Activated effector memory CD4-positive, alpha-beta T cell treated with Interleukin-2 at 50 U/mL for 16 hours (primary cell): ENCODE data around the gene MAST3.

Experiments
- DNase-seq: peaks from one replicate; pipeline ENCODE4 v3.0.0-alpha.2; 2020

MAST3 gene

GRCh38 chr19:18193388-18194180 lies 96.0 kb downstream of the MAST3 start:
- DNase-seq, result no peak

- DNase-seq, result no peak
Observed at GRCh38 chr19:18194181-18194530, 96.6 kb downstream of the MAST3 start.

DNA sequence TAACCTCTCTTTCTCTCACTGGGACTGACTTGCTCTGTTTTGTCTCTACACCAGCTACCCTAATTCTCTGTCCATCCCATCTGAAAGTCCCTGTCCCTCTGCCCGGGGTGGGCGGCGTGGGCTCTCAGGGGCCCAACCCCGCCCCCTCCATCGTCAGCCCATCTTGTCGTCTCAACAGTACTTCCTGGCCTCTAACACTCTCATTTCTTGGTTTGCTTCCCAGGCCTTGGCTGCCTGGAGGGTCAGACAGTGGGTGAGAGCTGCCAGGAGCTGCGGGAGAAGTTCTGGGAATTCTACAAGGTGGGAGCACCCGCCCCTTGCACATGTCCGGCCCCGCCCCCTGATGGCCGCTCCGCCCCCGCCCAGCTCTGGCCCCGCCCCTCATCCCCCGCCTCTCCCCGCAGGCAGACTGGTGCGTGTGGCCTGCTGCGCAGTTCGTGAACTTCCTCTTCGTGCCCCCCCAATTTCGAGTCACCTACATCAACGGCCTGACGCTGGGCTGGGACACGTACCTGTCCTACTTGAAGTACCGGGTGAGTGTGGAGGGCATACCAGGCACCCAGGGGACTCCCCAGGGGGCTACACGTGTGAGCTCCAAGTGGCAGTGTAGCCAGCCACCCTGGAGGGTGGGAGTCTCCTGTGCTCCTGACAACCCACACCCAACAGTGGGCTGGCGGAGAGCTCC lies 97.1 kb downstream of the MAST3 start:
- no peak for DNase-seq

- no peak for DNase-seq
Observed at GRCh38 chr19:18196511-18196845, 98.9 kb downstream of the MAST3 start.

- no peak for DNase-seq
Observed at GRCh38 chr19:18197306-18197705, 99.7 kb downstream of the MAST3 start.

- no peak for DNase-seq
Observed at GRCh38 chr19:18197941-18198340, 100.4 kb downstream of the MAST3 start.

DNA sequence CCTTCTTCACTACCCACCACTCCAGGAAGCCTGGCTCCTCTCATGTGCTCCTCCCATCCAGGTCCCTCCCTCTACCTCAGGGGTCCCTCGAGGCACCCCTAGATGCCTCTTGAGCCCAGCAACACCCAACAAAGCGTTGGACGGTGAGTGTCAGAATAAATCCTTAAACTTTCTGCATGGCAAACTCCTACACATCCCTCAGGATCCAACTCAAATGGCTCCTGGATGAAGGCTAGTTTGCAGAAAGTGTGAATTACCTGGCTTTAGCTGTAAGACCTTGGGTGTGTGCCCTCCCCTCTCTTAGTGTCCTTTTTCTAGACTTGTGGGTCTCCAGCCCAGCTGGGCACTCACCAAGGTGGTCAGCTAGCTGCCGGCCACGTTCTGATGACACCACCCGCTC lies 100.8 kb downstream of the MAST3 start:
- DNase-seq, result no peak
